HCT116 (cell line): ENCODE measurements around the gene GABBR2. TPM values are rescaled to one million over a fixed set of nuclear protein-coding genes. Genes with fewer than 3 reads are reported as not detected.

ENCODE experiments used
- ATAC-seq: fragments of 200-7000 bp; cut with Tn5 transposase; 2 replicates; pipeline ENCODE4 v1.9.1; 2020; ENCODE audit warnings: mild to moderate bottlenecking, moderate library complexity
- BruUV-seq: library from RNA; stranded (reverse); fragments of 400-500 nt; replicated peaks from 2 replicates; lab custom pipeline; 2021; lab: Mats Ljungman, UMichigan
- CTCF ChIA-PET: fragments of 300-600 bp; sonication (Branson Sonifier 250); formaldehyde crosslinking; loops from one replicate; lab custom pipeline; 2021; ENCODE audit warnings: antibody characterized with exemption; lab: Charles Lee
- POLR2A ChIA-PET: fragments of 300-600, 350-600 bp; sonication (Branson Sonifier 250); formaldehyde crosslinking; loops from one replicate; lab custom pipeline; 2021; ENCODE audit warnings: antibody characterized with exemption; lab: Charles Lee
- RAD21 ChIA-PET, 2 experiments: fragments of 300-600 bp; sonication (Branson Sonifier 250); formaldehyde crosslinking; loops; one replicate each; lab custom pipeline; 2023; ENCODE audit warnings: low total read pairs in 2 of 2; ENCODE audit not compliant: uncharacterized antibody in 2 of 2, unreplicated experiment in 2 of 2, low non-redundant PET in 1 of 2; lab: Charles Lee
- DNase-seq: peaks from one replicate; pipeline ENCODE4 v3.0.0-alpha.2; 2010; ENCODE audit warnings: low read depth, low spot score
- H2AFZ ChIP-seq: fragments of 200-600 bp; shearing (Covaris generic), sonication (generic); 2 replicates; pipeline ENCODE4 v1.6.1; 2017; ENCODE audit warnings: low read depth, mixed run types, mixed read lengths, antibody characterized with exemption, low read length; ENCODE audit not compliant: poor library complexity, severe bottlenecking
- H3K27ac ChIP-seq: 2 replicates; pipeline ENCODE4 v1.5.1; 2012; ENCODE audit warnings: low read depth, low read length
- H3K27me3 ChIP-seq: fragments of 200-600 bp; sonication (generic); 2 replicates; pipeline ENCODE4 v1.6.1; 2016; ENCODE audit warnings: mixed run types, low read length, mixed read lengths; ENCODE audit not compliant: insufficient read depth
- H3K36me3 ChIP-seq, 2 experiments: fragments of 200-500 bp in 1 of 2; fragments of 200-600 bp in 1 of 2; sonication (Bioruptor generic) in 1 of 2; sonication (generic) in 1 of 2; 2 replicates each; pipeline versions ENCODE4 v1.5.1 to v1.6.1; 2014 to 2016; ENCODE audit warnings: low read length in 2 of 2, inconsistent platforms in 1 of 2, mixed read lengths in 1 of 2, mixed run types in 1 of 2; ENCODE audit not compliant: insufficient read depth in 2 of 2, control insufficient read depth in 1 of 2
- H3K4me1 ChIP-seq, 2 experiments: fragments of 200-600 bp in 1 of 2; sonication (generic) in 1 of 2; 2 replicates each; pipeline versions ENCODE4 v1.5.1 to v1.6.1; 2012 to 2017; ENCODE audit warnings: low read length in 2 of 2, inconsistent platforms in 1 of 2, mild to moderate bottlenecking in 1 of 2, mixed read lengths in 1 of 2, mixed run types in 1 of 2, moderate library complexity in 1 of 2; ENCODE audit not compliant: insufficient read depth in 2 of 2, control insufficient read depth in 1 of 2
- H3K4me2 ChIP-seq: fragments of 200-600 bp; sonication (generic); 2 replicates; pipeline ENCODE4 v1.6.1; 2017; ENCODE audit warnings: mixed run types, low read length, mixed read lengths
- H3K4me3 ChIP-seq, 2 experiments: fragments of 200-600 bp in 1 of 2; sonication (generic) in 1 of 2; replicated peaks in 1 of 2; 2 replicates each; pipeline ENCODE4 v1.5.1; 2011 to 2016; ENCODE audit warnings: low read length in 2 of 2, control low read depth in 1 of 2, low read depth in 1 of 2, mild to moderate bottlenecking in 1 of 2, mixed read lengths in 1 of 2, mixed run types in 1 of 2
- H3K79me2 ChIP-seq: fragments of 200-600 bp; sonication (generic); 2 replicates; pipeline ENCODE4 v1.6.1; 2017; ENCODE audit warnings: mild to moderate bottlenecking, mixed run types, low read length, moderate library complexity, mixed read lengths; ENCODE audit not compliant: insufficient read depth
- H3K9ac ChIP-seq: fragments of 200-600 bp; sonication (generic); 2 replicates; pipeline ENCODE4 v1.6.1; 2016; ENCODE audit warnings: low read length, mixed read lengths
- H3K9me2 ChIP-seq: fragments of 200-600 bp; sonication (generic), shearing (Covaris generic); 2 replicates; pipeline ENCODE4 v1.6.1; 2017; ENCODE audit warnings: mixed run types, mild to moderate bottlenecking, moderate library complexity; ENCODE audit not compliant: insufficient read depth
- H3K9me3 ChIP-seq, 2 experiments: fragments of 200-500 bp in 1 of 2; fragments of 200-600 bp in 1 of 2; sonication (Bioruptor generic) in 1 of 2; sonication (generic) in 1 of 2; 2 replicates each; pipeline ENCODE4 v1.6.1; 2014 to 2017; ENCODE audit warnings: low read length in 2 of 2, mixed read lengths in 2 of 2, inconsistent platforms in 1 of 2, low read depth in 1 of 2, mild to moderate bottlenecking in 1 of 2, mixed run types in 1 of 2, moderate library complexity in 1 of 2; ENCODE audit not compliant: control insufficient read depth in 1 of 2, insufficient read depth in 1 of 2
- H4K20me1 ChIP-seq: fragments of 200-600 bp; sonication (generic), shearing (Covaris generic); 2 replicates; pipeline ENCODE4 v1.6.1; 2017; ENCODE audit warnings: mixed run types, mild to moderate bottlenecking, moderate library complexity; ENCODE audit not compliant: insufficient read depth
- CEBPB ChIP-seq: IDR thresholded peaks from 2 replicates; pipeline ENCODE4 v1.6.1; 2012; ENCODE audit warnings: low read depth
- EZH2 ChIP-seq: fragments of 200-600 bp; sonication (generic); IDR thresholded peaks from 2 replicates; pipeline ENCODE4 v1.6.1; 2017; ENCODE audit warnings: antibody characterized with exemption, mixed run types
- JUND ChIP-seq: IDR thresholded peaks from 2 replicates; pipeline ENCODE4 v1.6.1; 2012
- POLR2AphosphoS5 ChIP-seq: IDR thresholded peaks from 2 replicates; pipeline ENCODE4 v1.6.1; 2011; ENCODE audit warnings: mild to moderate bottlenecking, low read depth, low read length, moderate library complexity
- SP1 ChIP-seq: IDR thresholded peaks from 2 replicates; pipeline ENCODE4 v1.6.1; 2012; ENCODE audit warnings: low read depth
- intact Hi-C: fragments of 100-400 bp; cut with micrococcal nuclease; formaldehyde crosslinking; loops from 2 replicates; pipeline ENCODE4 v1.10.0; 2022
- total RNA-seq: library from RNA; stranded (reverse); gene quantifications from one replicate; pipeline ENCODE4 v1.2.1, GENCODE V29; 2021; ENCODE audit not compliant: unreplicated experiment
- TF ChIP-seq, protein P1 (sequence below): IDR thresholded peaks from 2 replicates; pipeline ENCODE4 v1.6.1; 2012
- TF ChIP-seq, protein P2 (sequence below): IDR thresholded peaks from 2 replicates; pipeline ENCODE4 v1.6.1; 2012; ENCODE audit warnings: low read depth

The GABBR2 gene
- total RNA-seq, 1 experiment from 2014 or later: 0.15 TPM

- H4K20me1 ChIP-seq: no peaks in the 10 kb centered on the region
- no peak overlapping the region for H2AFZ ChIP-seq
- H3K36me3 ChIP-seq: no peaks in the 10 kb centered on the region
- no peak overlapping the region for H3K4me2 ChIP-seq
- TF ChIP-seq POLR2AphosphoS5: no peak
- TF ChIP-seq, protein P1, sequence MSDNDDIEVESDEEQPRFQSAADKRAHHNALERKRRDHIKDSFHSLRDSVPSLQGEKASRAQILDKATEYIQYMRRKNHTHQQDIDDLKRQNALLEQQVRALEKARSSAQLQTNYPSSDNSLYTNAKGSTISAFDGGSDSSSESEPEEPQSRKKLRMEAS: no peak
- DNase-seq: no peak
- BruUV-seq: no TSS peak
- H3K27me3 ChIP-seq: no peaks in the 10 kb centered on the region
- POLR2A ChIA-PET: no interaction called here
- no peaks in the 10 kb centered on the region for H3K79me2 ChIP-seq
- no peaks in the 10 kb centered on the region for H3K4me1 ChIP-seq
- ATAC-seq: no peak
- H3K27ac ChIP-seq: no peak overlapping the region
- RAD21 ChIA-PET: no interaction called here
- intact Hi-C loops: no loop called here
- H3K9me3 ChIP-seq: no peaks in the 10 kb centered on the region
- CTCF ChIA-PET: no interaction called here
- H3K9ac ChIP-seq: no peak overlapping the region
- no peaks in the 10 kb centered on the region for H3K9me2 ChIP-seq
- no peak overlapping the region for H3K4me3 ChIP-seq
Observed at GRCh38 chr9:98549401-98549800, 159.3 kb downstream of the GABBR2 start.

DNA sequence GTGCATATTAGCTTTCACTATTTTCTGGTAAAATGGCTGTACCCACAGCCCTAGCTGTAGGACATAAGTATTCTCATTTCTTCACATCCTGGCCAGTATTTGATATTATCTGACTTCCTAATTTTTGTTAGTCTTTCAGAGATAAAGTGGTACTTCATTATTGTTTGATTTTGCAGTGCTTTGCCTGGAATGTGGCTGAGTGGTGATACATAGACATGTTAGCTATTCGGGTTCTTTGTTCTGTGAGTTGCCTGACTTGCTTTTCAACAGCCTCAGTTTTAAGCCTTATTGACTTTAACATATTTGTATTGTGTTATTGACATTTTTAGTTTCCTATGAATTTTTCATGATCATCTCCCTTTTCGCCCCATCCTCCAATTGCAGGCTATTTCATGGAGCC lies 161.1 kb downstream of the GABBR2 start:
- DNase-seq (no peak), ATAC-seq (no peak)
- Histone ChIP-seq H3K4me3 (no peak overlapping the region), H3K36me3 (no peaks in the 10 kb centered on the region), H3K9ac (no peak overlapping the region), H3K9me2 (no peaks in the 10 kb centered on the region), H2AFZ (no peak overlapping the region), H3K4me2 (no peak overlapping the region), H3K27ac (no peak overlapping the region), H3K4me1 (no peaks in the 10 kb centered on the region), H3K9me3 (no peaks in the 10 kb centered on the region), H3K27me3 (no peaks in the 10 kb centered on the region; the same call in 1 of the 2 replicates), H4K20me1 (no peaks in the 10 kb centered on the region), H3K79me2 (no peaks in the 10 kb centered on the region)
- intact Hi-C loops: no loop called here
- CTCF ChIA-PET: no interaction called here
- BruUV-seq: no TSS peak
- POLR2A ChIA-PET: no interaction called here
- RAD21 ChIA-PET: no interaction called here
- no peak for TF ChIP-seq SP1
- no peak for TF ChIP-seq EZH2
- TF ChIP-seq CEBPB: no peak
- TF ChIP-seq, protein P2, sequence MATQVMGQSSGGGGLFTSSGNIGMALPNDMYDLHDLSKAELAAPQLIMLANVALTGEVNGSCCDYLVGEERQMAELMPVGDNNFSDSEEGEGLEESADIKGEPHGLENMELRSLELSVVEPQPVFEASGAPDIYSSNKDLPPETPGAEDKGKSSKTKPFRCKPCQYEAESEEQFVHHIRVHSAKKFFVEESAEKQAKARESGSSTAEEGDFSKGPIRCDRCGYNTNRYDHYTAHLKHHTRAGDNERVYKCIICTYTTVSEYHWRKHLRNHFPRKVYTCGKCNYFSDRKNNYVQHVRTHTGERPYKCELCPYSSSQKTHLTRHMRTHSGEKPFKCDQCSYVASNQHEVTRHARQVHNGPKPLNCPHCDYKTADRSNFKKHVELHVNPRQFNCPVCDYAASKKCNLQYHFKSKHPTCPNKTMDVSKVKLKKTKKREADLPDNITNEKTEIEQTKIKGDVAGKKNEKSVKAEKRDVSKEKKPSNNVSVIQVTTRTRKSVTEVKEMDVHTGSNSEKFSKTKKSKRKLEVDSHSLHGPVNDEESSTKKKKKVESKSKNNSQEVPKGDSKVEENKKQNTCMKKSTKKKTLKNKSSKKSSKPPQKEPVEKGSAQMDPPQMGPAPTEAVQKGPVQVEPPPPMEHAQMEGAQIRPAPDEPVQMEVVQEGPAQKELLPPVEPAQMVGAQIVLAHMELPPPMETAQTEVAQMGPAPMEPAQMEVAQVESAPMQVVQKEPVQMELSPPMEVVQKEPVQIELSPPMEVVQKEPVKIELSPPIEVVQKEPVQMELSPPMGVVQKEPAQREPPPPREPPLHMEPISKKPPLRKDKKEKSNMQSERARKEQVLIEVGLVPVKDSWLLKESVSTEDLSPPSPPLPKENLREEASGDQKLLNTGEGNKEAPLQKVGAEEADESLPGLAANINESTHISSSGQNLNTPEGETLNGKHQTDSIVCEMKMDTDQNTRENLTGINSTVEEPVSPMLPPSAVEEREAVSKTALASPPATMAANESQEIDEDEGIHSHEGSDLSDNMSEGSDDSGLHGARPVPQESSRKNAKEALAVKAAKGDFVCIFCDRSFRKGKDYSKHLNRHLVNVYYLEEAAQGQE: no peak
- no peak for TF ChIP-seq JUND
